KOPT-K1 (cell line): ENCODE measurements around the gene ZNF474.

Source experiments
- H3K27ac ChIP-seq: fragments of 200-600 bp; sonication (generic); 2 replicates; pipeline ENCODE4 v1.5.1; 2016; ENCODE audit warnings: antibody characterized with exemption, mild to moderate bottlenecking, low read depth, low read length; ENCODE audit not compliant: poor library complexity, severe bottlenecking
- H3K36me3 ChIP-seq: fragments of 200-600 bp; sonication (generic); 2 replicates; pipeline ENCODE4 v1.5.1; 2017; ENCODE audit warnings: antibody characterized with exemption, mild to moderate bottlenecking, low read length, moderate library complexity; ENCODE audit not compliant: insufficient read depth
- H3K9me3 ChIP-seq: fragments of 200-600 bp; sonication (generic); 2 replicates; pipeline ENCODE4 v1.5.1; 2017; ENCODE audit warnings: antibody characterized with exemption, low read length, mild to moderate bottlenecking; ENCODE audit not compliant: insufficient read depth, poor library complexity, severe bottlenecking

ZNF474 gene

GRCh38 chr5:122137702-122138101, 8.4 kb downstream of the ZNF474 start:
- Histone ChIP-seq H3K27ac (no peak overlapping the region), H3K9me3 (no peaks in the 10 kb centered on the region), H3K36me3 (no peaks in the 10 kb centered on the region)

GRCh38 chr5:122138356-122138755, 9.0 kb downstream of the ZNF474 start:
- Histone ChIP-seq H3K27ac (no peak overlapping the region), H3K9me3 (no peaks in the 10 kb centered on the region), H3K36me3 (no peaks in the 10 kb centered on the region)

- H3K9me3 ChIP-seq, result no peaks in the 10 kb centered on the region
- no peaks in the 10 kb centered on the region for H3K36me3 ChIP-seq
- H3K27ac ChIP-seq, result no peak overlapping the region
Measured at GRCh38 chr5:122140900-122141299, 11.6 kb downstream of the ZNF474 start.

GRCh38 chr5:122141751-122142150, 12.4 kb downstream of the ZNF474 start:
- H3K9me3 ChIP-seq, result no peaks in the 10 kb centered on the region
- no peak overlapping the region for H3K27ac ChIP-seq
- H3K36me3 ChIP-seq, result no peaks in the 10 kb centered on the region

GRCh38 chr5:122142480-122143164, 13.3 kb downstream of the ZNF474 start:
- H3K27ac ChIP-seq, result no peak overlapping the region
- no peaks in the 10 kb centered on the region for H3K36me3 ChIP-seq
- H3K9me3 ChIP-seq, result no peaks in the 10 kb centered on the region

GRCh38 chr5:122144236-122144635, 14.9 kb downstream of the ZNF474 start:
- Histone ChIP-seq H3K27ac (no peak overlapping the region), H3K36me3 (no peaks in the 10 kb centered on the region), H3K9me3 (no peaks in the 10 kb centered on the region)

GRCh38 chr5:122145906-122146305, 16.6 kb downstream of the ZNF474 start:
- H3K9me3 ChIP-seq, result no peaks in the 10 kb centered on the region
- H3K36me3 ChIP-seq, result no peaks in the 10 kb centered on the region
- no peak overlapping the region for H3K27ac ChIP-seq

- no peaks in the 10 kb centered on the region for H3K9me3 ChIP-seq
- no peaks in the 10 kb centered on the region for H3K36me3 ChIP-seq
- no peak overlapping the region for H3K27ac ChIP-seq
Measured at GRCh38 chr5:122149321-122150090, 20.2 kb downstream of the ZNF474 start.

GRCh38 chr5:122150215-122150614, 20.9 kb downstream of the ZNF474 start:
- Histone ChIP-seq H3K36me3 (no peaks in the 10 kb centered on the region), H3K9me3 (no peaks in the 10 kb centered on the region), H3K27ac (no peak overlapping the region)

- no peaks in the 10 kb centered on the region for H3K36me3 ChIP-seq
- H3K27ac ChIP-seq, result no peak overlapping the region
Measured at GRCh38 chr5:122151640-122152039, 22.3 kb downstream of the ZNF474 start.

GRCh38 chr5:122152266-122152900, 23.0 kb downstream of the ZNF474 start:
- Histone ChIP-seq H3K9me3 (no peaks in the 10 kb centered on the region), H3K27ac (no peak overlapping the region)

More at GRCh38 chr5:122151640-122152039, 22.3 kb downstream of the ZNF474 start:
- no peaks in the 10 kb centered on the region for H3K9me3 ChIP-seq

GRCh38 chr5:122153230-122153629, 23.9 kb downstream of the ZNF474 start:
- Histone ChIP-seq H3K36me3 (no peaks in the 10 kb centered on the region), H3K9me3 (no peaks in the 10 kb centered on the region), H3K27ac (no peak overlapping the region)

More at GRCh38 chr5:122152266-122152900, 23.0 kb downstream of the ZNF474 start:
- H3K36me3 ChIP-seq, result no peaks in the 10 kb centered on the region

- Histone ChIP-seq H3K36me3 (no peaks in the 10 kb centered on the region), H3K9me3 (no peaks in the 10 kb centered on the region), H3K27ac (no peak overlapping the region)
Measured at GRCh38 chr5:122153774-122154173, 24.4 kb downstream of the ZNF474 start.

- Histone ChIP-seq H3K27ac (no peak overlapping the region), H3K9me3 (no peaks in the 10 kb centered on the region), H3K36me3 (no peaks in the 10 kb centered on the region)
Measured at GRCh38 chr5:122154491-122154890, 25.1 kb downstream of the ZNF474 start.

- Histone ChIP-seq H3K27ac (no peak overlapping the region), H3K36me3 (no peaks in the 10 kb centered on the region), H3K9me3 (no peaks in the 10 kb centered on the region)
Measured at GRCh38 chr5:122154910-122155309, 25.6 kb downstream of the ZNF474 start.
